RWPE2 (cell line): ENCODE data around the gene PGAM5.

Experiments used
- ATAC-seq: fragments of 200-7000 bp; cut with Tn5 transposase; 3 replicates; pipeline ENCODE4 v1.9.1; 2021; ENCODE audit warnings: low read depth
- DNase-seq: peaks from one replicate; pipeline ENCODE4 v3.0.0-alpha.2; 2020; ENCODE audit warnings: low spot score
- H3K27ac ChIP-seq: fragments of 450-650 bp; 2 replicates; pipeline ENCODE4 v1.5.1; 2017; ENCODE audit warnings: mild to moderate bottlenecking; ENCODE audit not compliant: poor library complexity, severe bottlenecking
- H3K27me3 ChIP-seq: fragments of 250-450 bp; sonication (Bioruptor Pico); 2 replicates; pipeline ENCODE4 v1.5.1; 2021; ENCODE audit warnings: mild to moderate bottlenecking, moderate library complexity; ENCODE audit not compliant: insufficient read depth, poor library complexity, severe bottlenecking
- H3K36me3 ChIP-seq: fragments of 250-450 bp; sonication (Bioruptor Pico); 2 replicates; pipeline ENCODE4 v1.5.1; 2020; ENCODE audit warnings: low read depth, mild to moderate bottlenecking, moderate library complexity
- H3K4me1 ChIP-seq: fragments of 250-450 bp; sonication (Bioruptor Pico); 2 replicates; pipeline ENCODE4 v1.5.1; 2021; ENCODE audit warnings: mild to moderate bottlenecking, moderate library complexity; ENCODE audit not compliant: insufficient read depth, poor library complexity, severe bottlenecking
- H3K4me3 ChIP-seq: fragments of 250-450 bp; sonication (Bioruptor Pico); 2 replicates; pipeline ENCODE4 v1.5.1; 2021; ENCODE audit warnings: mild to moderate bottlenecking, moderate library complexity; ENCODE audit not compliant: severe bottlenecking
- H3K9me3 ChIP-seq: fragments of 250-450 bp; sonication (Bioruptor Pico); 2 replicates; pipeline ENCODE4 v1.5.1; 2021; ENCODE audit warnings: mild to moderate bottlenecking, moderate library complexity; ENCODE audit not compliant: severe bottlenecking
- CTCF ChIP-seq: fragments of 450-650 bp; IDR thresholded peaks from one replicate; pipeline ENCODE4 v1.5.1; 2017; ENCODE audit warnings: mild to moderate bottlenecking, moderate library complexity; ENCODE audit not compliant: poor library complexity, severe bottlenecking

Gene PGAM5

GRCh38 chr12:132724506-132725241, 14.0 kb downstream of the PGAM5 start:
- Histone ChIP-seq H3K4me3 (no peak overlapping the region), H3K9me3 (no peaks in the 10 kb centered on the region), H3K27me3 (no peaks in the 10 kb centered on the region), H3K36me3 (peaks cover 93% of the 10 kb centered on the region), H3K27ac (no peak overlapping the region), H3K4me1 (no peaks in the 10 kb centered on the region)
- DNase-seq (no peak), ATAC-seq (no peak)
- no peak for TF ChIP-seq CTCF

- ATAC-seq: no peak
- TF ChIP-seq CTCF: no peak
Observed at GRCh38 chr12:132726386-132726785, 15.7 kb downstream of the PGAM5 start.

GRCh38 chr12:132727091-132727794, 16.6 kb downstream of the PGAM5 start:
- ATAC-seq: no peak
- H3K36me3 ChIP-seq: peaks cover 92% of the 10 kb centered on the region
- TF ChIP-seq CTCF: no peak
- no peaks in the 10 kb centered on the region for H3K4me1 ChIP-seq
- H3K4me3 ChIP-seq: no peak overlapping the region
- H3K27ac ChIP-seq: no peak overlapping the region
- no peaks in the 10 kb centered on the region for H3K27me3 ChIP-seq
- DNase-seq: no peak
- H3K9me3 ChIP-seq: no peaks in the 10 kb centered on the region

More at GRCh38 chr12:132726386-132726785, 15.7 kb downstream of the PGAM5 start:
- DNase-seq: no peak
- H3K27ac ChIP-seq: no peak overlapping the region
- no peaks in the 10 kb centered on the region for H3K9me3 ChIP-seq
- no peak overlapping the region for H3K4me3 ChIP-seq
- H3K36me3 ChIP-seq: peaks cover 96% of the 10 kb centered on the region
- no peaks in the 10 kb centered on the region for H3K27me3 ChIP-seq
- no peaks in the 10 kb centered on the region for H3K4me1 ChIP-seq

- no peak for TF ChIP-seq CTCF
- no peaks in the 10 kb centered on the region for H3K9me3 ChIP-seq
- no peak overlapping the region for H3K4me3 ChIP-seq
- H3K27ac ChIP-seq: no peak overlapping the region
- ATAC-seq: no peak
- peaks cover 79% of the 10 kb centered on the region for H3K36me3 ChIP-seq
- H3K4me1 ChIP-seq: no peaks in the 10 kb centered on the region
- no peak for DNase-seq
- H3K27me3 ChIP-seq: no peaks in the 10 kb centered on the region
Observed at GRCh38 chr12:132728502-132728901, 17.9 kb downstream of the PGAM5 start.
